Measurements from ENCODE around the gene RFWD3. TPM values are rescaled to one million over a fixed set of nuclear protein-coding genes. Genes with fewer than 3 reads are reported as not detected.

The RFWD3 gene
- 7.1 and 8.7 TPM in 2 replicates for total RNA-seq

GRCh38 chr16:74666425-74667254 lies at the start of gene RFWD3:
RFWD3 (minus strand) TSS chr16:74666877; CDS start chr16:74661449, 5,428 bp downstream.

DNA sequence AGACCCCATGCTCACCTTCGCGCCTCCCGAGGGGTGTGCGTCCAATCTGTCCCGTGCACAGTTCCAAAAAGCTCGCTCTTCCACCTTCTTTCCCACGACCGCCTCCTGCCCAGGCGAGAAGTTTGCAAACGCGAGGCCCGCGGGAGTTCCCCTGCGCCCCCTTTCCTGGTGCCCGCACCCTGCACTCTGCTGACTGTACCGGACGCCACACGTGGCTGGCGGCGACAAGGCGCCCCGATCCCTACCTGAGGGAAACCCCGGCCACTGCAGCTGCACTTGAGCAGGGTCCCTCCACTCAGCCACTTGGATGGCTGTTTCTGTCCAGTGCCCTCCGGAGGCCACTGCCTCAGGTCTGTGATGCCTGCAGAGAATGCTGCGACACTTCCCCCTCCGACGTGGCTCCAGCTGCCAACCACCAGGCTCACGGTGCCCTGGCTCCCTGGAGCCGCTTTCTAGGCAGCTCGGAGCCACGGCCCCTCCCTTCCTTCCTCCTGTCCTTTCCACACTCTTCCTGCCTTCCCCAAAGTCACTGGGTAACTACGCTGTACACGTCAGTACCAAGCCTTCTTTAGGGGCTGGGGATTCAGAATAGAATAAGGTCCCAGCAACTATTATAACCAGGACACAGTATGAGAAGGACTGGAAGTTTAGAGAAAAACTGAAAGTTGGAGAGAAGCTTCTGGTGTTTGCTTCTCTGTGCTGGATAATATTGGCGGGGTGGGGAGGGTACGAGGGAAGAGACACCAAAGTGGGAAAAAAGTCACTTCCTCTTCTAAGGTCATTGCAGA lies 34.0 kb upstream of the RFWD3 start, which contains the start of gene MLKL:
Gene MLKL, minus strand, starts transcription at position 425 of the 788 bp plus-strand sequence. CDS start 5,105 bp downstream, outside the sequence.

GRCh38 chr16:74606521-74607309 lies 60.0 kb downstream of the RFWD3 start, which contains the start of gene GLG1:
GLG1 (minus strand) TSS chr16:74607114; CDS start chr16:74607094, 20 bp downstream.

Other genes starting within 250 kb of the RFWD3 start
- not detected in 2 replicates for gene CLEC18B, start 245.4 kb downstream of the RFWD3 start, total RNA-seq
- 111 and 165 TPM in 2 replicates for gene GLG1, start 59.8 kb downstream of the RFWD3 start, total RNA-seq
- 2.8 and 4.6 TPM in 2 replicates for gene MLKL, start 34.0 kb upstream of the RFWD3 start, total RNA-seq
- not detected in 2 replicates for gene FA2H, start 107.9 kb upstream of the RFWD3 start, total RNA-seq